Stomach (tissue), 9 donors: ENCODE measurements around the gene B4GALT6. TPM values are rescaled to one million over a fixed set of nuclear protein-coding genes. Genes with fewer than 3 reads are reported as not detected.
A peak's percentile ranks its signal among the peaks of the same experiment; 100 is the strongest.

Experiments
- DNase-seq, 2 donors: peaks; one replicate each; pipeline versions ENCODE4 v3.0.0 to v3.0.0-alpha.2; 2013 to 2019
- H3K27ac ChIP-seq, 5 donors: fragments of 200-600 bp in 4 of 5; sonication (generic) in 4 of 5; one replicate each; pipeline ENCODE4 v1.5.1; 2013 to 2019; ENCODE audit warnings: mild to moderate bottlenecking in 1 of 5, moderate library complexity in 1 of 5
- H3K27me3 ChIP-seq, 3 donors: fragments of 200-600 bp; sonication (generic); one replicate each; pipeline ENCODE4 v1.5.1; 2017 to 2019; ENCODE audit warnings: mixed run types in 1 of 3
- H3K36me3 ChIP-seq, 4 donors: fragments of 200-600 bp; sonication (generic); 1 replicate in 3 of 4; 2 replicates in 1 of 4; pipeline ENCODE4 v1.5.1; 2016 to 2019
- H3K4me1 ChIP-seq, 4 donors: fragments of 200-600 bp; sonication (generic); one replicate each; pipeline ENCODE4 v1.5.1; 2016 to 2019
- H3K4me3 ChIP-seq, 4 donors: fragments of 200-600 bp; sonication (generic) in 3 of 4; one replicate each; pipeline ENCODE4 v1.5.1; 2016 to 2019; ENCODE audit warnings: mild to moderate bottlenecking in 1 of 4
- H3K9me3 ChIP-seq, 4 donors: fragments of 200-600 bp; sonication (generic); one replicate each; pipeline ENCODE4 v1.5.1; 2016 to 2019
- EP300 ChIP-seq: sonication (generic); formaldehyde crosslinking; IDR thresholded peaks from one replicate; pipeline ENCODE4 v1.6.1; 2017; ENCODE audit warnings: antibody characterized with exemption
- POLR2A ChIP-seq, 4 donors: fragments of 450-650 bp; IDR thresholded peaks; one replicate each; pipeline ENCODE4 v1.6.1; 2016; ENCODE audit warnings: antibody characterized with exemption in 4 of 4, control low read depth in 2 of 4, mild to moderate bottlenecking in 1 of 4, moderate library complexity in 1 of 4
- POLR2AphosphoS5 ChIP-seq, 3 donors: sonication (generic); formaldehyde crosslinking; IDR thresholded peaks; one replicate each; pipeline ENCODE4 v1.6.1; 2016; ENCODE audit warnings: antibody characterized with exemption in 3 of 3
- WGBS, 5 donors: extraction: QIAGEN DNeasy Blood & Tissue Kit in 3 of 5; methylation state at CpG; one replicate each; pipeline versions ENCODE4 v1.1.5 to v1.1.7; 2013 to 2018; 5-methylcytosine and 5-hydroxymethylcytosine counted together
- intact Hi-C: fragments of 100-400 bp; cut with DNase I; formaldehyde crosslinking; loops from one replicate; pipeline ENCODE4 v1.15.1; 2023; ENCODE audit warnings: low total_unique reads
- polyA plus RNA-seq, 3 donors: library from polyadenylated mRNA; stranded (reverse); fragments of 200-250 nt; gene quantifications; one replicate each; pipeline ENCODE4 v1.2.3, GENCODE V29; 2013
- total RNA-seq, 5 donors: library from RNA; depleted of rRNA; stranded (reverse); fragments of >200 nt; gene quantifications; one replicate each; pipeline versions ENCODE4 v1.1.0 to v1.2.3, GENCODE V29; 2014 to 2016
- TF ChIP-seq, protein P1 (sequence below), 7 experiments: fragments of 450-650 bp in 4 of 7; fragments of 200-600 bp in 3 of 7; sonication (generic) in 3 of 7; IDR thresholded peaks; one replicate each; pipeline ENCODE4 v1.5.1; 2016 to 2019; ENCODE audit warnings: antibody characterized with exemption in 7 of 7, control low read depth in 2 of 7, mild to moderate bottlenecking in 1 of 7
- donor health status: healthy with polysubstance abuse.
- donor health status: Bipolar disorder and iron deficiency.
- donor health status: healthy.

The B4GALT6 gene
- total and polyA plus RNA-seq, 8 donors: 0.45 to 8.4 (median 1.3) TPM; not detected in 1

DNA sequence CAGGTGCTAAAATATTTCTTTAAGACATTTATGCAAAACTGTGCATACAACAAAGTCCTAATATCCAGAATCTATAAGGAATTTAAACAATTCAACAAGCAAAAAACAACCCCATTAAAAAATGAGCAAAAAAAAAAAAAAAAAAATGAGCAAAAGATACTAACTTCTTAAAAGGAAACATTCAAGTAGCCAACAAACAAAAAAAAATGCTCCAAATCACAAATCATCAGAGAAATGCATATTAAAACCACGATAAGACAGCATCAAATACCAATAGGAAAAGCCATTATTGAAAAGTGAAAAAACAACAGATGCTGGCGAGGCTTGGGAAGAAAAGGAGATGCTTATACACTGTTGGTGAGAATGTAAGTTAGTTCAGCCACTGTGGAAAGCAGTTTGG lies 34.9 kb downstream of the B4GALT6 start:
- intact Hi-C loops: no loop called here
- DNase-seq: no peak
- peaks cover 0 to 7% (median 0%) of the 10 kb centered on the region in 4 donors for H3K4me1 ChIP-seq
- no peaks in the 10 kb centered on the region for H3K36me3 ChIP-seq
- no peak for TF ChIP-seq POLR2A (IDR thresholded peaks at IDR 0.05)
- TF ChIP-seq, protein P1, sequence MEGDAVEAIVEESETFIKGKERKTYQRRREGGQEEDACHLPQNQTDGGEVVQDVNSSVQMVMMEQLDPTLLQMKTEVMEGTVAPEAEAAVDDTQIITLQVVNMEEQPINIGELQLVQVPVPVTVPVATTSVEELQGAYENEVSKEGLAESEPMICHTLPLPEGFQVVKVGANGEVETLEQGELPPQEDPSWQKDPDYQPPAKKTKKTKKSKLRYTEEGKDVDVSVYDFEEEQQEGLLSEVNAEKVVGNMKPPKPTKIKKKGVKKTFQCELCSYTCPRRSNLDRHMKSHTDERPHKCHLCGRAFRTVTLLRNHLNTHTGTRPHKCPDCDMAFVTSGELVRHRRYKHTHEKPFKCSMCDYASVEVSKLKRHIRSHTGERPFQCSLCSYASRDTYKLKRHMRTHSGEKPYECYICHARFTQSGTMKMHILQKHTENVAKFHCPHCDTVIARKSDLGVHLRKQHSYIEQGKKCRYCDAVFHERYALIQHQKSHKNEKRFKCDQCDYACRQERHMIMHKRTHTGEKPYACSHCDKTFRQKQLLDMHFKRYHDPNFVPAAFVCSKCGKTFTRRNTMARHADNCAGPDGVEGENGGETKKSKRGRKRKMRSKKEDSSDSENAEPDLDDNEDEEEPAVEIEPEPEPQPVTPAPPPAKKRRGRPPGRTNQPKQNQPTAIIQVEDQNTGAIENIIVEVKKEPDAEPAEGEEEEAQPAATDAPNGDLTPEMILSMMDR (IDR thresholded peaks at IDR 0.05): no peak
- no peak for TF ChIP-seq POLR2AphosphoS5 (IDR thresholded peaks at IDR 0.05)
- TF ChIP-seq EP300: no peak
- H3K27ac ChIP-seq: no peak overlapping the region
- H3K9me3 ChIP-seq: no peaks in the 10 kb centered on the region
- H3K27me3 ChIP-seq: no peaks in the 10 kb centered on the region
- no peak overlapping the region for H3K4me3 ChIP-seq
- 82 to 96% (median 87%) methylated on average over 2 of the region's 2 CpGs for WGBS, 5 donors

DNA sequence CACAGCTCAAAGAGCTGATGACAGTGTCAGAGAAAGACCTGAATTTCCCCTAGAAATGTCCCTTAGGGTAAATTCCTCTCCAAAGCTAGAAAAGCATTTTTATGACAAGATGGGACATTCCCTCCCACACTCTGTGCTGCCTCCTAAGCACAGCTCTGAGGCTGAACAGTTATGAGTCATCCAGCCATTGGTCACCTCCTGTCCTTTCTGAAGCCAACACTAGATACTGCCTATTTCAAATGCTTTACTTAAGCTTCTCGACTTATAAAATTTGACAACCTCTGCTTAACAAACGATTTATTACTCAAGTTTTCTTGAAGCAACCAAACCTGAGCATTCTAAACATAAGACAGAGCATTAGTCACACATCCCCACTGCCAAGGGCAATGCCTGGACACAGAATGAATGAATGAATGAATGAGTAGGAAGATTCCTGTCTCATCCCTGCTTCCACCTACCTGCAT lies 35.4 kb downstream of the B4GALT6 start:
- Histone ChIP-seq H3K4me3 (no peak overlapping the region), H3K27ac (no peak overlapping the region), H3K27me3 (no peaks in the 10 kb centered on the region), H3K36me3 (no peaks in the 10 kb centered on the region), H3K9me3 (no peaks in the 10 kb centered on the region), H3K4me1 (peaks cover 0 to 7% (median 0%) of the 10 kb centered on the region in 4 donors)
- intact Hi-C loops: no loop called here
- TF ChIP-seq POLR2AphosphoS5 (IDR thresholded peaks at IDR 0.05): no peak
- no peak for TF ChIP-seq POLR2A (IDR thresholded peaks at IDR 0.05)
- TF ChIP-seq, protein P1 (IDR thresholded peaks at IDR 0.05): no peak
- TF ChIP-seq EP300: no peak
- 49 to 78% (median 69%) methylated on average over 2 of the region's 2 CpGs for WGBS, 5 donors
- peak in 1 of 2 donors; percentile 23 for DNase-seq

DNA sequence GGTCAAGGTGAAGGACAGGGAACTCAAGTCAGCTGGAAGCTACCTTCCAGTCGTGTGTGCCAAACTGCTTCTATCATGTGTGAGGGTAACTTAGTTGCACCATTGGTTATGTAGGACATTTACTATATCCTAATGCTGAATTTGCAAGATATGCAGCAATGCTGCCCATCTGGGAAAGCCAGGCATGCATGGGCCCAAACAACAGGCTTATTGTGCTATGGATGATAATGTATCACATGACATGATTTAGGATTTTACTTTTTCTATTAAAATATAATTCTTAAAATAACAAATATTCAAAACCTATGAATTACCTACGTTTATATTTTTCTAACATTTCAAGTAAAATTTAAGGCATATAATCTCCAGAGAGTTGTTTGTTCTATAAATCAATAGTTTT lies 35.9 kb downstream of the B4GALT6 start:
- H3K4me1 ChIP-seq: peaks cover 0 to 7% (median 0%) of the 10 kb centered on the region in 4 donors
- H3K9me3 ChIP-seq: no peaks in the 10 kb centered on the region
- H3K36me3 ChIP-seq: no peaks in the 10 kb centered on the region
- DNase-seq: no peak
- 77 to 83% (median 82%) methylated on average over 2 of the region's 2 CpGs for WGBS, 5 donors
- H3K4me3 ChIP-seq: no peak overlapping the region
- H3K27me3 ChIP-seq: no peaks in the 10 kb centered on the region
- TF ChIP-seq, protein P1 (IDR thresholded peaks at IDR 0.05): no peak
- TF ChIP-seq POLR2AphosphoS5 (IDR thresholded peaks at IDR 0.05) (no peak), EP300 (no peak), POLR2A (IDR thresholded peaks at IDR 0.05) (no peak)
- intact Hi-C loops: no loop called here
- no peak overlapping the region for H3K27ac ChIP-seq

DNA sequence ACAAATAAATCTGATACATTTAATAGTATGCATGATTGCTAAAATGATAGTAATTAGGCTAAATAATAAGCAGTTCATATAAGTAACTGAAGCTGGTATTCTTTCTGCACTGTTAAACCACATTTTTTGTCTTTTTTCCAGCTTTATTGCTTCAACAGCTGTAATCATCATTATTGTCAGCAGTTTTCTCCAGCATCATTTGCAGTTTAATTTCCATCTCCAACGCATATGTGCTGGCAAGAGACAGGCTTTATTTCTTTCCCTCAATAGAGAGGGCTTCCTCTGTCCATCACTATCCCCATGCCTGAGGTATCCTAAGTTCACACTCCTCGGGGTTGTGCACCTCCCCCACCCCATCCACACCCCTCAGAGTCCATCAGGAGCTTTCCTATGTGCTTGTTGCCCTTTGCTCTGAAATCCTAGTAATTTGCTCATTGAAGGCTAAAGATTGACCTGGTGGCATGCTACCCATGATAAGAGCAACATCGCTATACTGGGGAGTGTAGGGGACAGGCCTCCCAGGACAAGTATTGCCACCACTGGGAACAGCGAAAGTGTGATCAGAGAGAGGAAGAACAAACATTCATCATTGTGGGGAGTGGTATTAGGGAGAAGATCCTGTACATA lies 37.1 kb downstream of the B4GALT6 start:
- H3K27ac ChIP-seq: no peak overlapping the region
- no peaks in the 10 kb centered on the region for H3K27me3 ChIP-seq
- intact Hi-C loops: no loop called here
- no peak overlapping the region for H3K4me3 ChIP-seq
- H3K36me3 ChIP-seq: no peaks in the 10 kb centered on the region
- H3K4me1 ChIP-seq: peaks cover 0 to 7% (median 0%) of the 10 kb centered on the region in 4 donors
- TF ChIP-seq POLR2AphosphoS5 (IDR thresholded peaks at IDR 0.05) (no peak), EP300 (no peak), POLR2A (IDR thresholded peaks at IDR 0.05) (no peak)
- TF ChIP-seq, protein P1 (IDR thresholded peaks at IDR 0.05): no peak
- DNase-seq: no peak
- WGBS, 5 donors: 68 to 81% (median 72%) methylated on average over 4 of the region's 4 CpGs
- no peaks in the 10 kb centered on the region for H3K9me3 ChIP-seq
